T-helper 22 cell (primary cell): Measurements from ENCODE around the gene FBLN1.
"Not testable (repeated sequence)": the region's sequence is repeated elsewhere in the genome, so short reads cannot be mapped to it uniquely, and the experiment has no call there.

Experiments
- DNase-seq: peaks from one replicate; pipeline ENCODE4 v3.0.0-alpha.2; 2020; ENCODE audit warnings: low read depth

The FBLN1 gene

GRCh38 chr22:45528046-45528445, 25.4 kb downstream of the FBLN1 start:
- DNase-seq = no peak

DNA sequence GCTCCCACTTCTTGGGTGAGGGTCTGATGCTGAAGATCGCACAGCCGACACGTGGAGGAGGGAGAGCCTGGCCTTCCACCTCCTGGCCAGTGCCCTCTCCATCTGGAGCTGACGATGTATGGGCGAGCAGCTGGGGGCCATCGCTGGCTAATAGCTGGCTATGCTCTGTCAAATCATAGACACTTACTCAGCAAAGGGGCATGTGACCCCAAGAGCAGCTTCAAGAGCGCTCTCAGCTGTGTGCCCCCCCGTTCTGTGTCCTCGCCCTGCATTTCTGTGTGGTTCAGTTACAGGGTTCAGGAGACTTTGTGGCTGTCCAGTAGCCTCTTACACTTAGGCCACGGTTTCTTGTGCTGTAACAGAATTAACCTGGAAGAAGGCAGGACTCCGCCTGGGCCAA, 26.4 kb downstream of the FBLN1 start:
- no peak for DNase-seq

- no peak for DNase-seq
Measured at GRCh38 chr22:45529971-45530575, 27.4 kb downstream of the FBLN1 start.

DNA sequence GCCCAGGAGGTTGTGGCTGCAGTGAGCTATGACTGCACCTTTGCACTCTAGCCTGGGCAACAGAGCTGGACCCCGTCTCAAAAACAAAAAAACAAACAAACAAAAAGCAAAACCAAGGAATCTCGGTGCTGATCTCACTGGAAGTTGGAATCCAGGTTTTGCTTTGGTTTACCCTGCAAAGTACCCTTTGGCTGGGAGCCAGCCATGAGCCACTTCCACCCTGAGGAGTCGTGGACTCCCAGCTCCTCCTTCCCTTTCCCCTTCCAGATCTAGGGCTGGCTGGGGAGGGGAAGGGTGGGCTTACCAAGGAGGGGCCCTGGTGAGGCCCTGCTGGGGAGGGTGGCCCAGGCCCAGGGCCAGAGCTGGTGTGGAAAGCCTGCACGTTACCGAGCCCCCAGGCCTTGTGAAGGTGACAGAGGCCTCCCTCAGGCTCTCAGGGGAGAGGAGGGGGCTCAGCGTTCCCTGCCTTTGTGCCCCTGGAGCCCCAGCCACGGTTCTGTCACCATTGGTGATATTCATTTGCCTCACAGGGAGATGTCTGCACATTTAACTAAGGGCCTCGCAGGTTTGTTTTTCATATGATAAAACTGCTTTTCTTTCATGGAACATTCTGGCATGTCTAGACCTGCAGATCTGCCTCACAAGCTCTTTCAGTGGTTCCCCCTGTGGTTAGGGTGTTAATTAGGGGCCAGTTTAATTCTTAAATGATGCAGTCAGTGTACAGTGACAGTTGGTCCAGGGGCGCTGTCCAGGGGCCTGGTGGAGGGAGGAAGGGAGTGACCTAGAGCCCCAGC, 29.0 kb downstream of the FBLN1 start:
- no peak for DNase-seq

DNA sequence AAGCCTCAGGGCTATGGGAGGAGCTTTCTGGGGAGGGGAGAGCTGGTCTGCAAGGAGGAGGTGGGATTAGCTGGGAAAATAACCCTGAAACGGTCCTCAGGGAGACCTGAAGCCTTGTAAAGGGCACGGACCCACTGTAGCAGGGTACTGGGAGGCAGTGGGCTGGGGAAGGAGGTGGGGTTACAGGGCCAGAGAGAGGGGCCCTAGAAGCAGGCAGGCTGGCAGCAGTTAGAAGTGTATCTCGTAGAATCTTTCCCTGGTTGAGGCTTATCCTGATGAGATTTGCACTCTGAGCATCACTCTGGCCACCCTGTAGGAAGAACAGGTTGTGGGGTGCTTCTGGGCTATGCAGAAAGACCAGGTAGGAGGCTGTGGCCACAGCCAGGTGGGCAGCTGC, 29.6 kb downstream of the FBLN1 start:
- no peak for DNase-seq

DNA sequence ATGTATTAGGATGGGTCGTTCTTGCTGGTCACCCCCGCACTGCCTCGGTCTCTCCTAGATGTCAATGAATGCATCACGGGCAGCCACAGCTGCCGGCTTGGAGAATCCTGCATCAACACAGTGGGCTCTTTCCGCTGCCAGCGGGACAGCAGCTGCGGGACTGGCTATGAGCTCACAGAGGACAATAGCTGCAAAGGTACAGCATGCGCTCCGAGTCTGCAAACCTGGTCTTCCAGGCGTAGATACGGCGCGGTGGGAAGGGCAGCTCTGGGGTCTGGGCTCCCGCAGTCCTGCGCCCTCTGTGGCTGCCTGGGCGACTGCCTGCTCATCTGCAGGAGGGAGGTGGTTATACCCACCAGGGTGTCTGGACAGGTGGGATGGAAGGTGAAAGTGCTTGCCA, 31.0 kb downstream of the FBLN1 start:
- no peak for DNase-seq

DNA sequence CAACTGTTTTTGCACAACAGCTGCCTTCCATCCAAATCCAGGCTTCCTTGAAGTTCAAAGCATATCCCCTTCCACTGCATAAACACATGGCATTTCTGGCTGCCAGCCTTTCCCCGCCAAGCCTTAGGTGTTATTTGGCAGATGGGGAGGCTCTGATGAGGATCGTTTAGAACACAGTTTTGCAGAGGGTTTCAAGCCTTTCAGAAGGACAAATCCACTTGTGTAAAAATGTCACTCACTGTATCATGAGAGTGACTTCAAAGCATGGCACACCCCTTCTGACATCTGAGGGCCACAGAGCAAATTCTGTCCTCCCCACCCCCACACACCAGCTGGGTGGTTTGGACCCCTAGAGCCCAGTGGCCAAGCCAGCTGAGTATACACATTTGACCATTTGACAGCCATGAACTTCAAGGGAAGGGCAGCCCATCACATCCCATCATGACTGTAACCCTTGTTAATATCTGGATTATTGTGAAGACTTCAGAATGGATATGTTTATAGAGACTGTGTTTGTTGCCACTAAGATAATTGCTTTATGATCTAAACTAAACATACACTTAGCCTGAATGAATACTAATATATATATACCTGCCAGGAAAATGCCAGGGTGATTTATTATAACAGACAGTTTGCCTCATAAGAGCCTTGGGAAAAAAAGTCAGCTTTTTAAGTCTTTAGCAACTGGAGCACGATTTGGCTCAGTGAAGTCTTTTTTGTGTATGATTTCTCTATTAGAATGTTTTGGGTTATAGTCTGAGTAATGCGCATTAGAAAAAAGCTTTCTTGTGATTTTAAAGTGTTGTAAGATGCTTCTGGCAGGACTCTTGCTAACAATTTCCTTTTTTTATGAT, 31.9 kb downstream of the FBLN1 start:
- no peak for DNase-seq

DNA sequence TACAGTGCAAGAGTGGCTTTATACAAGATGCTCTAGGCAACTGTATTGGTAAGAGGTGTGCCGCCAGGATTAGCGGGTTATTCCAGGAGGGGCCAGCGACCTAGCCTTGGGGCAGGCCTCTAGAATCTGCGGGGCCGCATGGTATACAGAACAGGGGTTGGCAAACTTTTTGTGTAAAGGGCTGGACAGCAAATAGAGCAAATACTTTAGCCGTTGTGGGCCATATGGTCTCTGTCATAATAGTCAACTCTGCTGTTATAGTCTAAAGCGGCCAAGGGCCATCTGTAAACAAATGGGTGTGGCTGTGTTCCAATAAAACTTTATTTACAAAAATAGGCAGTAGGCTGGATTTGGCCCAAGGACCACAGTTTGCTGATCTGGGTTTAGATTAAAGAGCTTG, 32.6 kb downstream of the FBLN1 start:
- DNase-seq = no peak

GRCh38 chr22:45535835-45536234, 33.2 kb downstream of the FBLN1 start:
- DNase-seq = not testable (repeated sequence)

DNA sequence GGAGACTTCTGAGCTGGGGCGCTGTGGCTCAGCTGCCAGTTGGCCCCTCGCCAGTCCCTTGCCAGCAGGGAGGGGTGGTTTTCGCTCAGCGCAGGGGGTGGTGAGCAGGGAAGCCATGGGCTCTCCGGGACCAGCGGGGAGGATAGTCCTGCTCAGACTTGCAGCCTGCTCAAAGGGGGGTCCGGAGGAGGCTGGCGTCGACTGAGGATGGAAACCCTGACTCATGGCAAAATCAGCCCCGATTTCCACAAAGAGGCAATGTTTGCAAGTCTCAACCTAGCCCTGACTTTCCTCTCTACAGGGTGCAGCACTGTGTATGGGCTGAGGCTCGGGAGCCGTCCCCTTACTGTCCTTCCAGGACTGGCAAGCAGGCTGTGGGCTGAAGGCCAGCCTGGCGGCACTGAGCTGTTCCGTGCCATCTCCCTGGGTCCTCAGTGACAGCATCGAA, 35.1 kb downstream of the FBLN1 start:
- DNase-seq = no peak

- no peak for DNase-seq
Measured at GRCh38 chr22:45538281-45538680, 35.6 kb downstream of the FBLN1 start.

DNA sequence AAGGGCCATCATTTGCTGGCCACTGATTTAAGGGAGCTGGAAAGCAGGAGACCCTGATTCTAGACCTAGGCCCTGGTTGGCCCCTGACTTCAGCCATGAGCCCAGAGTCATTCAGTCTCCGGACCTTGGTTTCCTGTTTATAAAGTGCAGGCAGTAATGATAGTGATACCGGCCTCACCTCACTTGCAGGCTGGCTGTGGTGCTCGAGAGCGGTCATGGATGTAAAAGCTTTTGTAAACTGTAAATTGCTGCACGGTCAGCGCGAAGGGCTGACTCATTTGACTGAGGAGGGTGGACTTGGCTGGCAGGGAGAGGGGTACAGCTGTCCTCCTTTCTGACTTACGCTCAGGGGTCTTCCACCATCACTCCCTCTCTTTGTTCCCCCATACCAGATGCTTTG, 37.4 kb downstream of the FBLN1 start:
- no peak for DNase-seq

DNA sequence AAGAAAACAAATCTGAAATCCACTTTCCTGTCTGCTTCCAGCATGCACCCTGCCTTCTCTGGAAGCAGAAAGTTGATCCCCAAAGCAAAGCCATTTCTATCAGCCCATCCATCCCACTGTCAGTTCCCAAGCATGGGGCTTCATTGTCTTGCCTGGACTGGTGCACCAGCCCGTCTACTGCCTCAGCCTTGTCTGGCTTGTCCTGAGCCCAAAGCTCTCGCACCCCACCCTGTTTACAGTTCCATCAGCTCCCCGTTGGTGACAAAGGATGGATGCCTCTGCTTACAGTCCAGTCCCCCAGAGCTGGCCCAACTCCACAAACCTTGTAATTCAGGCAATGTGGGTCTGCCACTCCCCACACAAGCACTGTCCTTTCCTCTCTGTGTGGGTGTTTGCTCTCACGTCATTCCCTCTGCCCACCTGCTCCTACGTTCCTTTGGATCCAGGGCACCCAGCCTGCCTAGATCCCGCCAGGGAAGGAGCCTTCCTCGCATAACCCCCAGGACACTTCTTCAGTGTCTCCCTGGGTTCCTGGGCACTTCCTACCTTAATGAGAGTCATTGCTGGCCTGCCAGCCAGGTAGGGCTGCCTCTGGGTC, 38.8 kb downstream of the FBLN1 start:
- DNase-seq = no peak

DNA sequence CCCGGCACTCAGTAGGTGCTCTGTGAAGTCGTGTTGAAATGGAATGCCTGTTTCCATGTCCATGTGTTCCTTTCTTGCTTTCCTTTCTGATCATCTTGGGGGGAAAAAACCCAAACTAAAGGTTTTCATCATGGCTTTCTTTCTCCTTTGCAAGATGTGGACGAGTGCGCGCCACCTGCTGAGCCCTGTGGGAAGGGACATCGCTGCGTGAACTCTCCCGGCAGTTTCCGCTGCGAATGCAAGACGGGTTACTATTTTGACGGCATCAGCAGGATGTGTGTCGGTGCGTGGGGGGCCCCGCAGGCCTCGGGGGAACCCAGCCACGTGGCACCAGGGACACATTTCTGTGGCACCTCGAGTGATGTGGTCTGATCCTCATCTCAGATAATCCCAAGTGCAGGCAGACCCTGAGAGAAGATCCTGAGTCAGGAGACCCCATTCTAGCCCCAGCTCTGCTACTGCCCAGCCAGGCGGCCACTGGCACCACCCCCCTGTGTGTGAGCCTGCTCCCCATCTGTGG, 39.4 kb downstream of the FBLN1 start:
- DNase-seq = no peak

- not testable (repeated sequence) for DNase-seq
Measured at GRCh38 chr22:45542736-45543135, 40.1 kb downstream of the FBLN1 start.

DNA sequence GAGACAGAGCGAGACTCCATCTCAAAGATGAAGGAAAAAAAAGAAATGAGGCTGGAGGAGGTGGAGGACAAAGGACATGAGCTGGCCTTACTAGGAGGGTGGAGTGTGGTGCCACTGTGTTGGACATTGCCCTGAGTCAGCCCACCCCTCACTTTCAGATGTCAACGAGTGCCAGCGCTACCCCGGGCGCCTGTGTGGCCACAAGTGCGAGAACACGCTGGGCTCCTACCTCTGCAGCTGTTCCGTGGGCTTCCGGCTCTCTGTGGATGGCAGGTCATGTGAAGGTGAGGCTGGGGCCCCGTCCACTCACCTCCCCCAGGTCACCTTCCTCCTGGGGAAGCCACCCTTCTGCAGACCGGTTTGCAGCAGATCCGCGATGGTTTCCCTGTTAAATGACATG, 40.6 kb downstream of the FBLN1 start:
- no peak for DNase-seq

- DNase-seq = no peak
Measured at GRCh38 chr22:45544588-45545170, 42.0 kb downstream of the FBLN1 start.

GRCh38 chr22:45546333-45547015, 43.8 kb downstream of the FBLN1 start:
- DNase-seq = no peak

DNA sequence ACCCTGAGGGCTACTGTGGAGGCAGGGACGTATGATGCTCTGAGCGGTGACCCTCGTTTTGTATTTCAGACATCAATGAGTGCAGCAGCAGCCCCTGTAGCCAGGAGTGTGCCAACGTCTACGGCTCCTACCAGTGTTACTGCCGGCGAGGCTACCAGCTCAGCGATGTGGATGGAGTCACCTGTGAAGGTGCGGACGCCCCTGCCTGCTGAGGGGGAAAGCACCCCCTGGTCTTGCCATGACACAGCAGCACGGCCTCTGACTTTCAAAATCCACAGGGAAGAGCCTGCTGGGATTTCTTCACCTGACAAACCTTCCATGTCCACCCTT, 44.3 kb downstream of the FBLN1 start:
- no peak for DNase-seq

GRCh38 chr22:45547731-45548130, 45.0 kb downstream of the FBLN1 start:
- DNase-seq = no peak

- no peak for DNase-seq
Measured at GRCh38 chr22:45548247-45548840, 45.7 kb downstream of the FBLN1 start.
